IMR-90 (cell line): ENCODE results near the gene TEX35. TPM values are rescaled to one million over a fixed set of nuclear protein-coding genes. Genes with fewer than 3 reads are reported as not detected.

Experiments
- ATAC-seq: fragments of 200-7000 bp; cut with Tn5 transposase; 2 replicates; pipeline ENCODE4 v1.9.1; 2020; ENCODE audit warnings: low read depth, mild to moderate bottlenecking, moderate library complexity
- BruUV-seq: library from RNA; stranded (reverse); fragments of 400-500 nt; replicated peaks from 2 replicates; lab custom pipeline; 2021; lab: Mats Ljungman, UMichigan
- CTCF ChIA-PET: fragments of 300-600 bp; formaldehyde crosslinking; extraction: SDS; loops from one replicate; lab custom pipeline; 2021; ENCODE audit warnings: antibody characterized with exemption; lab: Yijun Ruan, JAX
- POLR2A ChIA-PET: fragments of 300-600 bp; sonication (Branson Sonifier 250); formaldehyde crosslinking; loops from one replicate; lab custom pipeline; 2022; ENCODE audit warnings: antibody characterized with exemption; ENCODE audit not compliant: unreplicated experiment; lab: Charles Lee
- DNase-seq: peaks from one replicate; pipeline ENCODE4 v3.0.0; 2013
- H2AFZ ChIP-seq: replicated peaks from 2 replicates; pipeline ENCODE3; 2013; ENCODE audit warnings: low read length, mild to moderate bottlenecking; ENCODE audit not compliant: poor library complexity
- H2AK5ac ChIP-seq: 2 replicates; pipeline ENCODE4 v1.6.1; 2013; ENCODE audit warnings: low read depth, low read length, inconsistent platforms
- H2AK9ac ChIP-seq: replicated peaks from 2 replicates; pipeline ENCODE3; 2013; ENCODE audit warnings: mild to moderate bottlenecking, low read depth, low read length, moderate library complexity; ENCODE audit not compliant: poor library complexity
- H2BK120ac ChIP-seq: 2 replicates; pipeline ENCODE4 v1.6.1; 2013; ENCODE audit warnings: low read depth, low read length, inconsistent platforms
- H2BK15ac ChIP-seq: 3 replicates; pipeline ENCODE4 v1.6.1; 2013; ENCODE audit warnings: low read depth, low read length, inconsistent platforms
- H2BK20ac ChIP-seq: 2 replicates; pipeline ENCODE4 v1.6.1; 2013; ENCODE audit warnings: low read depth, mild to moderate bottlenecking, inconsistent platforms, low read length, moderate library complexity
- H2BK5ac ChIP-seq: 2 replicates; pipeline ENCODE4 v1.6.1; 2013; ENCODE audit warnings: mild to moderate bottlenecking, low read depth, low read length, inconsistent platforms; ENCODE audit not compliant: poor library complexity, severe bottlenecking
- H3K14ac ChIP-seq: replicated peaks from 2 replicates; pipeline ENCODE4 v1.6.1; 2013; ENCODE audit warnings: low read depth, low read length, inconsistent platforms
- H3K18ac ChIP-seq: 2 replicates; pipeline ENCODE4 v1.6.1; 2013; ENCODE audit warnings: low read depth, low read length, control low read depth
- H3K23ac ChIP-seq: 2 replicates; pipeline ENCODE4 v1.6.1; 2013; ENCODE audit warnings: low read depth, low read length, inconsistent platforms
- H3K27ac ChIP-seq: 2 replicates; pipeline ENCODE4 v1.5.1; 2013; ENCODE audit warnings: mild to moderate bottlenecking, control low read depth, low read length; ENCODE audit not compliant: insufficient read depth
- H3K27me3 ChIP-seq: 2 replicates; pipeline ENCODE4 v1.6.1; 2013; ENCODE audit warnings: low read length; ENCODE audit not compliant: control insufficient read depth, insufficient read depth
- H3K36me3 ChIP-seq: 2 replicates; pipeline ENCODE4 v1.6.1; 2013; ENCODE audit warnings: low read length, mixed read lengths; ENCODE audit not compliant: control insufficient read depth, insufficient read depth
- H3K4ac ChIP-seq: 2 replicates; pipeline ENCODE4 v1.6.1; 2013; ENCODE audit warnings: low read depth, low read length, inconsistent platforms
- H3K4me1 ChIP-seq: 2 replicates; pipeline ENCODE4 v1.6.1; 2013; ENCODE audit warnings: low read length, mixed read lengths; ENCODE audit not compliant: control insufficient read depth, insufficient read depth
- H3K4me2 ChIP-seq: 2 replicates; pipeline ENCODE4 v1.6.1; 2013; ENCODE audit warnings: low read depth, mild to moderate bottlenecking, control low read depth, low read length, moderate library complexity
- H3K4me3 ChIP-seq: 2 replicates; pipeline ENCODE4 v1.5.1; 2013; ENCODE audit warnings: low read depth, mild to moderate bottlenecking, control low read depth, low read length, moderate library complexity; ENCODE audit not compliant: insufficient read depth
- H3K56ac ChIP-seq: 2 replicates; pipeline ENCODE4 v1.6.1; 2013; ENCODE audit warnings: low read length, inconsistent platforms; ENCODE audit not compliant: insufficient read depth; ENCODE audit errors: extremely low read depth
- H3K79me1 ChIP-seq, 2 experiments: 2 replicates each; pipeline ENCODE4 v1.6.1; 2013; ENCODE audit warnings: low read length in 2 of 2, inconsistent platforms in 1 of 2, low read depth in 1 of 2
- H3K9ac ChIP-seq: 2 replicates; pipeline ENCODE4 v1.6.1; 2013; ENCODE audit warnings: low read depth, low read length, control low read depth
- H3K9me1 ChIP-seq: 2 replicates; pipeline ENCODE4 v1.6.1; 2013; ENCODE audit warnings: low read length, inconsistent platforms; ENCODE audit not compliant: insufficient read depth
- H3K9me3 ChIP-seq: 2 replicates; pipeline ENCODE4 v1.6.1; 2013; ENCODE audit warnings: low read length; ENCODE audit not compliant: control insufficient read depth, insufficient read depth
- H4K20me1 ChIP-seq: 2 replicates; pipeline ENCODE4 v1.6.1; 2013; ENCODE audit warnings: low read length, inconsistent platforms; ENCODE audit not compliant: insufficient read depth
- H4K5ac ChIP-seq: 2 replicates; pipeline ENCODE4 v1.6.1; 2013; ENCODE audit warnings: mild to moderate bottlenecking, low read depth, low read length, control low read depth
- H4K8ac ChIP-seq, 2 experiments: 2 replicates each; pipeline ENCODE4 v1.6.1; 2013; ENCODE audit warnings: low read depth in 2 of 2, low read length in 2 of 2, control low read depth in 1 of 2, inconsistent platforms in 1 of 2
- H4K91ac ChIP-seq: 2 replicates; pipeline ENCODE4 v1.6.1; 2013; ENCODE audit warnings: low read depth, low read length, inconsistent platforms; ENCODE audit not compliant: insufficient read depth
- BHLHE40 ChIP-seq: fragments of 150-350 bp; IDR thresholded peaks from 2 replicates; pipeline ENCODE4 v1.6.1; 2016; ENCODE audit warnings: mild to moderate bottlenecking, low read depth, low read length
- NFE2L2 ChIP-seq: fragments of 150-350 bp; IDR thresholded peaks from 2 replicates; pipeline ENCODE4 v1.6.1; 2016; ENCODE audit warnings: low read depth, mild to moderate bottlenecking, low read length
- RFX5 ChIP-seq: IDR thresholded peaks from 2 replicates; pipeline ENCODE4 v1.8.0; 2012; ENCODE audit warnings: low read depth, mild to moderate bottlenecking, low read length, moderate library complexity
- SMC3 ChIP-seq: fragments of 150-350 bp; IDR thresholded peaks from 2 replicates; pipeline ENCODE4 v1.6.1; 2016; ENCODE audit warnings: low read depth, mild to moderate bottlenecking, antibody characterized with exemption, low read length, moderate library complexity
- WGBS, 2 experiments: methylation state at CpG; one replicate each; pipeline versions ENCODE4 v1.1.5 to v1.1.7; 2013; ENCODE audit warnings: missing lambda C conversion rate in 2 of 2; ENCODE audit not compliant: insufficient read length in 1 of 2; ENCODE audit errors: extremely low coverage in 2 of 2; 5-methylcytosine and 5-hydroxymethylcytosine counted together
- dilution Hi-C: fragments of 300-500 bp; cut with HindIII; formaldehyde crosslinking; loops from one replicate; pipeline ENCODE4 v1.14.3; 2018; ENCODE audit warnings: low sequenced_read_pairs; ENCODE audit not compliant: unreplicated experiment
- in situ Hi-C: fragments of 300-500 bp; cut with MboI; formaldehyde crosslinking; loops from 3 replicates; pipeline ENCODE4 v1.14.3; 2019; ENCODE audit warnings: low sequenced_read_pairs, inconsistent platforms, mixed read lengths
- intact Hi-C: fragments of 100-400 bp; cut with micrococcal nuclease; formaldehyde crosslinking; loops from 2 replicates; pipeline ENCODE4 v1.10.0; 2022
- polyA plus RNA-seq, 3 experiments: library from polyadenylated mRNA; depleted of rRNA; stranded (reverse); fragments of >200 nt; gene quantifications; 2 replicates each; pipeline ENCODE4 v1.2.3, GENCODE V29; 2012; ENCODE audit warnings: low replicate concordance in 1 of 3
- total RNA-seq: library from RNA; depleted of rRNA; stranded (reverse); fragments of >200 nt; gene quantifications from 2 replicates; pipeline ENCODE4 v1.2.3, GENCODE V29; 2012
- TF ChIP-seq, protein P1 (sequence below): conservative IDR thresholded peaks from 2 replicates; pipeline ENCODE4 v1.5.1; 2012; ENCODE audit warnings: mild to moderate bottlenecking, low read depth, low read length, improper control_type of control experiment
- TF ChIP-seq, protein P2 (sequence below): fragments of 150-350 bp; IDR thresholded peaks from 2 replicates; pipeline ENCODE4 v1.6.1; 2017; ENCODE audit warnings: mild to moderate bottlenecking, antibody characterized with exemption, low read length, low read depth

Gene TEX35
- total and polyA plus RNA-seq, 2 of the 4 experiments (the other 2 are of a cell fraction) = 0.05 TPM; not detected in 1

DNA sequence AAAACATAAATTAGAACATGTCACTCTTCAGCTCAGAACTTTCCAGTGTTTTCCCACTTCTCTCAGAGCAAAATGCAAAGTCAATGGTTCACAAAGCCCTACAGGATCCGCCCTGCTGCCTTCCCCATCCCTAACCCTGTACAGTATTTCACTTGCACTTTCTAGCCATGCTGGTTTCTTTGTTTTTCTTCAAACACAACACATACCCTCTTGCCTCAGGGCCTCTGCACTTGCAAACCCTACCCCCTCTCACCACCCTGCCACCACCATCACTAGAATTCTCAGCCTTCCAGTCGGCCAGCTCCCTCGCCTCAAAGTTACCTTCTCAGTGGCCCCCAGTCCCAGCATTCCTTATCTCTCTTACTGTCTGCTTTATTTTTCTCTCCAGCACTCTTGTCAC lies 17.6 kb downstream of the TEX35 start:
- peak; percentile 22 for DNase-seq
- Histone ChIP-seq H4K8ac (peak overlapping the region in 1 of 2 experiments; percentile 64; a peak in 2 of 4 replicates), H3K18ac (peak overlapping the region; percentile 37; the same call in 1 of the 2 replicates), H3K4me1 (peaks cover 14% of the 10 kb centered on the region), H3K14ac (peak overlapping the region; percentile 40; the same call in 1 of the 2 replicates), H3K27ac (no peak overlapping the region), H2AFZ (peak overlapping the region; percentile 58), H3K79me1 (no peaks in the 10 kb centered on the region), H2AK5ac (peak overlapping the region; percentile 54), H3K23ac (peak overlapping the region; percentile 26), H3K56ac (peak overlapping the region; percentile 7; the same call in 1 of the 2 replicates), H3K9me3 (no peaks in the 10 kb centered on the region), H3K36me3 (no peaks in the 10 kb centered on the region), H3K9me1 (peaks cover 6% of the 10 kb centered on the region; the same call in 1 of the 2 replicates), H3K27me3 (no peaks in the 10 kb centered on the region), H3K4ac (peak overlapping the region; percentile 74), H2BK15ac (peak overlapping the region; percentile 29; the same call in 1 of the 3 replicates), H3K4me3 (no peak overlapping the region), H2BK120ac (peak overlapping the region; percentile 38), H3K4me2 (peak overlapping the region; percentile 34), H4K20me1 (no peaks in the 10 kb centered on the region; the same call in 1 of the 2 replicates), H2BK5ac (peak overlapping the region; percentile 60), H4K5ac (no peak overlapping the region; the same call in 1 of the 2 replicates), H2AK9ac (peak overlapping the region; percentile 6), H2BK20ac (peak overlapping the region; percentile 45), H3K9ac (no peak overlapping the region), H4K91ac (peak overlapping the region; percentile 26; the same call in 1 of the 2 replicates)
- no TSS peak for BruUV-seq
- TF ChIP-seq, protein P1, sequence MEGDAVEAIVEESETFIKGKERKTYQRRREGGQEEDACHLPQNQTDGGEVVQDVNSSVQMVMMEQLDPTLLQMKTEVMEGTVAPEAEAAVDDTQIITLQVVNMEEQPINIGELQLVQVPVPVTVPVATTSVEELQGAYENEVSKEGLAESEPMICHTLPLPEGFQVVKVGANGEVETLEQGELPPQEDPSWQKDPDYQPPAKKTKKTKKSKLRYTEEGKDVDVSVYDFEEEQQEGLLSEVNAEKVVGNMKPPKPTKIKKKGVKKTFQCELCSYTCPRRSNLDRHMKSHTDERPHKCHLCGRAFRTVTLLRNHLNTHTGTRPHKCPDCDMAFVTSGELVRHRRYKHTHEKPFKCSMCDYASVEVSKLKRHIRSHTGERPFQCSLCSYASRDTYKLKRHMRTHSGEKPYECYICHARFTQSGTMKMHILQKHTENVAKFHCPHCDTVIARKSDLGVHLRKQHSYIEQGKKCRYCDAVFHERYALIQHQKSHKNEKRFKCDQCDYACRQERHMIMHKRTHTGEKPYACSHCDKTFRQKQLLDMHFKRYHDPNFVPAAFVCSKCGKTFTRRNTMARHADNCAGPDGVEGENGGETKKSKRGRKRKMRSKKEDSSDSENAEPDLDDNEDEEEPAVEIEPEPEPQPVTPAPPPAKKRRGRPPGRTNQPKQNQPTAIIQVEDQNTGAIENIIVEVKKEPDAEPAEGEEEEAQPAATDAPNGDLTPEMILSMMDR = no peak
- TF ChIP-seq, protein P2, sequence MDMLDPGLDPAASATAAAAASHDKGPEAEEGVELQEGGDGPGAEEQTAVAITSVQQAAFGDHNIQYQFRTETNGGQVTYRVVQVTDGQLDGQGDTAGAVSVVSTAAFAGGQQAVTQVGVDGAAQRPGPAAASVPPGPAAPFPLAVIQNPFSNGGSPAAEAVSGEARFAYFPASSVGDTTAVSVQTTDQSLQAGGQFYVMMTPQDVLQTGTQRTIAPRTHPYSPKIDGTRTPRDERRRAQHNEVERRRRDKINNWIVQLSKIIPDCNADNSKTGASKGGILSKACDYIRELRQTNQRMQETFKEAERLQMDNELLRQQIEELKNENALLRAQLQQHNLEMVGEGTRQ = no peak
- TF ChIP-seq NFE2L2 (no peak), SMC3 (no peak), RFX5 (no peak), BHLHE40 (no peak)
- ATAC-seq = peak; percentile 33
- CTCF ChIA-PET = interaction anchor here (0.8 to 1.0 kb wide), 2 partner anchors 219 to 231 kb away, joined by 3 read pairs; no protein-coding TSS in a partner anchor
- in situ Hi-C loops = loop anchor here (5.0 to 10.0 kb wide), 2 partner anchors 477 to 834 kb away; partner anchors contain the start of gene AXDND1
- dilution Hi-C loops = no loop called here
- intact Hi-C loops = loop anchor here (5.0 kb wide), 3 partner anchors 218 to 837 kb away; partner anchors contain the start of genes AXDND1 and SOAT1
- WGBS, 2 experiments = 60% methylated on average over 2 of the region's 3 CpGs; no CpG with 5 or more reads in 1 of the 2 experiments
- POLR2A ChIA-PET = no interaction called here
